SK-N-SH (cell line): ENCODE results near the gene IFNAR1. TPM values are rescaled to one million over a fixed set of nuclear protein-coding genes. Genes with fewer than 3 reads are reported as not detected.

Experiments
- CTCF ChIA-PET: fragments of 300-600, 350-600 bp; formaldehyde crosslinking; extraction: SDS; loops from one replicate; lab custom pipeline; 2021; lab: Yijun Ruan, JAX
- POLR2A ChIA-PET: fragments of 350-600 bp; sonication (Branson Sonifier 250); formaldehyde crosslinking; extraction: SDS; loops from one replicate; lab custom pipeline; 2020; ENCODE audit warnings: antibody characterized with exemption, inconsistent platforms; lab: Yijun Ruan, JAX
- DNase-seq: peaks from one replicate; pipeline ENCODE4 v3.0.0; 2012
- H2AFZ ChIP-seq: fragments of 200-600 bp; sonication (generic); 2 replicates; pipeline ENCODE4 v1.8.1; 2016; ENCODE audit warnings: antibody characterized with exemption, mild to moderate bottlenecking, low read depth
- H3F3A ChIP-seq: fragments of 200-600 bp; sonication (generic); replicated peaks from 2 replicates; pipeline ENCODE3; 2016; ENCODE audit warnings: antibody characterized with exemption, mild to moderate bottlenecking; ENCODE audit not compliant: insufficient read depth
- H3K27ac ChIP-seq, 2 experiments: fragments of 200-500 bp in 1 of 2; fragments of 200-600 bp in 1 of 2; sonication (Bioruptor generic) in 1 of 2; sonication (generic), shearing (Covaris generic) in 1 of 2; 2 replicates each; pipeline versions ENCODE4 v1.5.1 to v1.6.1; 2014 to 2016; ENCODE audit warnings: low read depth in 2 of 2, inconsistent platforms in 1 of 2, low read length in 1 of 2, mild to moderate bottlenecking in 1 of 2, mixed read lengths in 1 of 2
- H3K27me3 ChIP-seq: fragments of 200-600 bp; sonication (generic), shearing (Covaris generic); 2 replicates; pipeline ENCODE4 v1.6.1; 2016; ENCODE audit warnings: mixed run types; ENCODE audit not compliant: insufficient read depth
- H3K36me3 ChIP-seq, 2 experiments: fragments of 200-500 bp in 1 of 2; fragments of 200-600 bp in 1 of 2; sonication (Bioruptor generic) in 1 of 2; sonication (generic) in 1 of 2; replicated peaks in 1 of 2; 2 replicates each; pipeline versions ENCODE3 to v1.5.1; 2014 to 2016; ENCODE audit warnings: low read length in 1 of 2, mild to moderate bottlenecking in 1 of 2; ENCODE audit not compliant: insufficient read depth in 2 of 2, control insufficient read depth in 1 of 2
- H3K4me1 ChIP-seq, 2 experiments: fragments of 200-500 bp in 1 of 2; fragments of 200-600 bp in 1 of 2; sonication (Bioruptor generic) in 1 of 2; sonication (generic), shearing (Covaris generic) in 1 of 2; 2 replicates each; pipeline versions ENCODE4 v1.5.1 to v1.6.1; 2014 to 2016; ENCODE audit warnings: low read depth in 1 of 2, low read length in 1 of 2, mixed run types in 1 of 2; ENCODE audit not compliant: insufficient read depth in 2 of 2, control insufficient read depth in 1 of 2
- H3K4me2 ChIP-seq: fragments of 200-600 bp; sonication (generic), shearing (Covaris generic); 2 replicates; pipeline ENCODE4 v1.6.1; 2017; ENCODE audit warnings: mixed run types
- H3K4me3 ChIP-seq, 2 experiments: fragments of 200-500 bp in 1 of 2; fragments of 200-600 bp in 1 of 2; sonication (Bioruptor generic) in 1 of 2; sonication (generic), shearing (Covaris generic) in 1 of 2; 2 replicates each; pipeline versions ENCODE4 v1.5.1 to v1.8.1; 2014 to 2016; ENCODE audit warnings: low read depth in 2 of 2, inconsistent platforms in 1 of 2, low read length in 1 of 2, mild to moderate bottlenecking in 1 of 2, mixed read lengths in 1 of 2, moderate library complexity in 1 of 2
- H3K79me2 ChIP-seq: fragments of 200-600 bp; sonication (generic); 2 replicates; pipeline ENCODE4 v1.8.1; 2017; ENCODE audit warnings: mild to moderate bottlenecking; ENCODE audit not compliant: insufficient read depth
- H3K9ac ChIP-seq: fragments of 200-600 bp; sonication (generic); 2 replicates; pipeline ENCODE4 v1.6.1; 2017; ENCODE audit warnings: mixed run types
- H3K9me2 ChIP-seq: fragments of 200-600 bp; sonication (generic); 2 replicates; pipeline ENCODE4 v1.6.1; 2017; ENCODE audit warnings: mixed run types
- H3K9me3 ChIP-seq: fragments of 200-600 bp; sonication (generic); 2 replicates; pipeline ENCODE4 v1.6.1; 2017; ENCODE audit warnings: mixed run types, mild to moderate bottlenecking, moderate library complexity
- H4K20me1 ChIP-seq: fragments of 200-600 bp; sonication (generic); 2 replicates; pipeline ENCODE4 v1.6.1; 2017; ENCODE audit warnings: mild to moderate bottlenecking, mixed run types; ENCODE audit not compliant: insufficient read depth
- FOSL2 ChIP-seq: IDR thresholded peaks from 2 replicates; pipeline ENCODE4 v1.4.0; 2012; ENCODE audit warnings: low read depth, mild to moderate bottlenecking, moderate library complexity, borderline replicate concordance
- FOXJ3 ChIP-seq: sonication (generic); formaldehyde crosslinking; IDR thresholded peaks from 2 replicates; pipeline ENCODE4 v1.5.1; 2020; ENCODE audit warnings: mild to moderate bottlenecking, missing genetic modification reagents
- GABPA ChIP-seq: IDR thresholded peaks from 2 replicates; pipeline ENCODE4 v1.4.0; 2012; ENCODE audit warnings: low read depth, mild to moderate bottlenecking
- IRF3 ChIP-seq: fragments of 150-350 bp; IDR thresholded peaks from 2 replicates; pipeline ENCODE4 v1.6.1; 2016; ENCODE audit warnings: mild to moderate bottlenecking, low read depth, low read length
- MEF2A ChIP-seq: IDR thresholded peaks from 2 replicates; pipeline ENCODE4 v1.4.0; 2012; ENCODE audit warnings: low read depth, borderline replicate concordance
- NFIC ChIP-seq: IDR thresholded peaks from 2 replicates; pipeline ENCODE4 v1.4.0; 2012; ENCODE audit warnings: borderline replicate concordance
- NRF1 ChIP-seq: IDR thresholded peaks from 2 replicates; pipeline ENCODE4 v1.6.1; 2012; ENCODE audit warnings: low read depth, mild to moderate bottlenecking, low read length
- POLR2AphosphoS5 ChIP-seq: IDR thresholded peaks from 2 replicates; pipeline ENCODE4 v1.6.1; 2012; ENCODE audit warnings: low read depth, low read length
- REST ChIP-seq: IDR thresholded peaks from 2 replicates; pipeline ENCODE4 v1.6.1; 2012; ENCODE audit warnings: mild to moderate bottlenecking, low read depth, low read length, moderate library complexity
- SMC3 ChIP-seq: IDR thresholded peaks from 2 replicates; pipeline ENCODE4 v1.6.1; 2012; ENCODE audit warnings: low read depth, low read length, improper control_type of control experiment
- TAF1 ChIP-seq: IDR thresholded peaks from 2 replicates; pipeline ENCODE4 v1.6.1; 2012; ENCODE audit warnings: low read depth, mild to moderate bottlenecking, low read length, moderate library complexity, borderline replicate concordance
- TEAD4 ChIP-seq: IDR thresholded peaks from 2 replicates; pipeline ENCODE4 v1.4.0; 2012; ENCODE audit warnings: mild to moderate bottlenecking, borderline replicate concordance; ENCODE audit not compliant: insufficient read depth
- WGBS: methylation state at CpG from one replicate; pipeline ENCODE4 v1.1.6; 2017; ENCODE audit warnings: low lambda C conversion rate; 5-methylcytosine and 5-hydroxymethylcytosine counted together
- polyA plus RNA-seq, 3 experiments: library from polyadenylated mRNA; depleted of rRNA; stranded (reverse); fragments of >200 nt; gene quantifications; 2 replicates each; pipeline ENCODE4 v1.2.3, GENCODE V29; 2012
- TF ChIP-seq, protein P1 (sequence below): fragments of 150-350 bp; IDR thresholded peaks from 2 replicates; pipeline ENCODE4 v1.6.1; 2017; ENCODE audit warnings: antibody characterized with exemption, low read length, low read depth, borderline replicate concordance
- TF ChIP-seq, protein P2 (sequence below): IDR thresholded peaks from 2 replicates; pipeline ENCODE4 v1.4.0; 2012; ENCODE audit warnings: low read depth, borderline replicate concordance
- TF ChIP-seq, protein P3 (sequence below): fragments of 200-600 bp; sonication (generic); IDR thresholded peaks from 2 replicates; pipeline ENCODE4 v1.6.1; 2017; ENCODE audit warnings: antibody characterized with exemption, mild to moderate bottlenecking, moderate library complexity

The IFNAR1 gene
- polyA plus RNA-seq, 1 of the 3 experiments (the other 2 are of a cell fraction) = 12.2 TPM

- Histone ChIP-seq H3K27me3 (no peaks in the 10 kb centered on the region), H2AFZ (no peak overlapping the region), H3K9ac (no peak overlapping the region), H3F3A (no peaks in the 10 kb centered on the region), H3K4me2 (no peak overlapping the region), H3K79me2 (no peaks in the 10 kb centered on the region), H3K9me2 (no peaks in the 10 kb centered on the region), H3K9me3 (no peaks in the 10 kb centered on the region), H3K27ac (no peak overlapping the region), H3K4me3 (no peak overlapping the region), H3K36me3 (peaks cover 0 to 3% of the 10 kb centered on the region in 2 experiments)
- ChIA-PET CTCF (no interaction called here), POLR2A (no interaction called here)
- 95% methylated on average over 5 of the region's 5 CpGs for WGBS
- no peak for DNase-seq
- TF ChIP-seq GABPA (no peak), MEF2A (no peak), REST (no peak), NFIC (no peak), SMC3 (no peak), TAF1 (no peak), TEAD4 (no peak), IRF3 (no peak), FOXJ3 (CRISPR knock-in tag) (no peak), POLR2AphosphoS5 (no peak), NRF1 (no peak), FOSL2 (no peak)
- TF ChIP-seq, protein P1, sequence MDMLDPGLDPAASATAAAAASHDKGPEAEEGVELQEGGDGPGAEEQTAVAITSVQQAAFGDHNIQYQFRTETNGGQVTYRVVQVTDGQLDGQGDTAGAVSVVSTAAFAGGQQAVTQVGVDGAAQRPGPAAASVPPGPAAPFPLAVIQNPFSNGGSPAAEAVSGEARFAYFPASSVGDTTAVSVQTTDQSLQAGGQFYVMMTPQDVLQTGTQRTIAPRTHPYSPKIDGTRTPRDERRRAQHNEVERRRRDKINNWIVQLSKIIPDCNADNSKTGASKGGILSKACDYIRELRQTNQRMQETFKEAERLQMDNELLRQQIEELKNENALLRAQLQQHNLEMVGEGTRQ = no peak
- TF ChIP-seq, protein P2, sequence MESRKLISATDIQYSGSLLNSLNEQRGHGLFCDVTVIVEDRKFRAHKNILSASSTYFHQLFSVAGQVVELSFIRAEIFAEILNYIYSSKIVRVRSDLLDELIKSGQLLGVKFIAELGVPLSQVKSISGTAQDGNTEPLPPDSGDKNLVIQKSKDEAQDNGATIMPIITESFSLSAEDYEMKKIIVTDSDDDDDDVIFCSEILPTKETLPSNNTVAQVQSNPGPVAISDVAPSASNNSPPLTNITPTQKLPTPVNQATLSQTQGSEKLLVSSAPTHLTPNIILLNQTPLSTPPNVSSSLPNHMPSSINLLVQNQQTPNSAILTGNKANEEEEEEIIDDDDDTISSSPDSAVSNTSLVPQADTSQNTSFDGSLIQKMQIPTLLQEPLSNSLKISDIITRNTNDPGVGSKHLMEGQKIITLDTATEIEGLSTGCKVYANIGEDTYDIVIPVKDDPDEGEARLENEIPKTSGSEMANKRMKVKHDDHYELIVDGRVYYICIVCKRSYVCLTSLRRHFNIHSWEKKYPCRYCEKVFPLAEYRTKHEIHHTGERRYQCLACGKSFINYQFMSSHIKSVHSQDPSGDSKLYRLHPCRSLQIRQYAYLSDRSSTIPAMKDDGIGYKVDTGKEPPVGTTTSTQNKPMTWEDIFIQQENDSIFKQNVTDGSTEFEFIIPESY = no peak
- TF ChIP-seq, protein P3, sequence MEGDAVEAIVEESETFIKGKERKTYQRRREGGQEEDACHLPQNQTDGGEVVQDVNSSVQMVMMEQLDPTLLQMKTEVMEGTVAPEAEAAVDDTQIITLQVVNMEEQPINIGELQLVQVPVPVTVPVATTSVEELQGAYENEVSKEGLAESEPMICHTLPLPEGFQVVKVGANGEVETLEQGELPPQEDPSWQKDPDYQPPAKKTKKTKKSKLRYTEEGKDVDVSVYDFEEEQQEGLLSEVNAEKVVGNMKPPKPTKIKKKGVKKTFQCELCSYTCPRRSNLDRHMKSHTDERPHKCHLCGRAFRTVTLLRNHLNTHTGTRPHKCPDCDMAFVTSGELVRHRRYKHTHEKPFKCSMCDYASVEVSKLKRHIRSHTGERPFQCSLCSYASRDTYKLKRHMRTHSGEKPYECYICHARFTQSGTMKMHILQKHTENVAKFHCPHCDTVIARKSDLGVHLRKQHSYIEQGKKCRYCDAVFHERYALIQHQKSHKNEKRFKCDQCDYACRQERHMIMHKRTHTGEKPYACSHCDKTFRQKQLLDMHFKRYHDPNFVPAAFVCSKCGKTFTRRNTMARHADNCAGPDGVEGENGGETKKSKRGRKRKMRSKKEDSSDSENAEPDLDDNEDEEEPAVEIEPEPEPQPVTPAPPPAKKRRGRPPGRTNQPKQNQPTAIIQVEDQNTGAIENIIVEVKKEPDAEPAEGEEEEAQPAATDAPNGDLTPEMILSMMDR = no peak
- TF ChIP-seq, all 33 proteins: peak for 0
- H3K4me1 ChIP-seq = no peaks in the 10 kb centered on the region
- no peaks in the 10 kb centered on the region for H4K20me1 ChIP-seq
These were observed 32.0 kb upstream of the IFNAR1 start for GRCh38 chr21:33292724-33293123.
